GM18511 (cell line): ENCODE measurements around the gene AMMECR1L.
"Not testable (repeated sequence)": the region's sequence is repeated elsewhere in the genome, so short reads cannot be mapped to it uniquely, and the experiment has no call there.

ENCODE experiments used
- ATAC-seq: cut with Tn5 transposase; IDR thresholded peaks from one replicate; pipeline ENCODE4 v1.9.1; 2021; ENCODE audit warnings: mild to moderate bottlenecking, moderate library complexity; ENCODE audit not compliant: unreplicated experiment

Gene AMMECR1L

DNA sequence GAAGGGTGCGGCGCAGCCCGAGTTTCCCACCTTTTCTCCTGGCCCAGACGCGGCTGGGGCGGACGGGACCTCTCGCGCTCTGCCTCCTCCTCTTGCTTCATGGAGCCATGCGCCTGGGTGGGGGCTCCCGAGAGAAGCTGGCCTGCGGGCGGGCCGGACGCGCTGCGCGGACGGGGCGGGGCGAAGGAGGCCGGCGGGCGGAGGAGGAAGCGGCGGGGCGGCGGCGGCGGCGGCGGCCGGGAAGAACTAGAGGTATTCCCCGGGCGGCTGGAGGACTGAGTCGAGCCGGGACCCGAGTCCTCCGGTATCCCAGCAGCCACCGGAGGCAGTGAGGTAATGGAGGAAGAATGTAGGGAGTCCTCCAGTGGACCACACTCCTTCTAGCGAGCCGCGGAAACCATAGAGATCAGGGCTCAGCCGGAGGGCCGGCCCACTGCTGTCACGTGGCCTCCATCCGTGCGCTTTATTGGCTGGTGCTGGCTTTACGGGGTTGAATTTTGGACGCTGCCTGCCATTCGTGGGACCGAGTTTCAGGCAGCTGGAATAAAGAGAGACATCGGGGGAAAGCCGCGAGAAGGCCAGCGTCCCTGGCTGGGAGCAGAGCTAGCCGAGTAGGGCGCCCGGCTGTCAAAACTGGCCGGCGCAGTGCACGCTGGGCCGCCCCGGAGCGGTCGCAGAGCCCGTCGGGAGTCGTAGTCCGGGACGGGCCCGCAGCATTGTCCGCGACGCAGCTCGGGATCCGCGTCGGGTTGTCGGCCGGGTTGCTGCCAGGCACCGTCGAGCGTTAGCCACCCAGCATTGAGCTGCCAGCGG is at the start of gene AMMECR1L:
TSS of gene AMMECR1L (minus strand) at position 177 of the 813 bp plus-strand sequence. CDS start 11,722 bp downstream, outside the sequence.
- ATAC-seq, result peak; percentile 93

- no peak for ATAC-seq
Observed at GRCh38 chr2:127935337-127935736, 49.6 kb upstream of the AMMECR1L start.

DNA sequence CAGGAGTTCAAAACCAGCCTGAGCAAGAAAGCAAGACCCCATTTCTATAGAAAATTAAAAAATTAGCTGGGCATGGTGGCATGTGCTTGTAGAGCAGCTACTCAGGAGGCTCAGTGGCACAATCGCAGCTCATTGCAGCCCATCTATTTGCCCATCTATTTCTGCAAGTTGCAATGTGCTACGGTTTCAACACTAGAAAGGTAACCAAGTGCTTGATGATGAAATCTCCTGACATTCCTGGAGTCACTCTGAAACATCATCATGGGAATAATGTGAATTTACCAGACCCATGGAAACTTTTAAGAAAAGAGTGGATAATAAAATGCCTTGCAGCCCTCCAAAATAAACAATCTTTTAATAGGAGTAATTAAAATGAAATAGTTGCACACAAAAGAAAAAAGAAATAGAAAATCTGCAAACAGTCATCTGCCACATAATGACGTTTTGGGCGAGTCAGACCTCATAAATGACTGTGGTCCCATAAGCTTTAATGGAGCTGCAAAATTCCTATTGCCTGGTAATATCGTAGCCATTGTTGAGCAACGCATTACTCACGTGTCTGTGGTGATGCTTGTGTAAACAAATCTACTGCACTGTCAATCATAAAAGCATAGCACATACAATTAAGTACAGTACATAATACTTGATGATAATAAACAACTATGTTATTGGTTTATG is 46.6 kb upstream of the AMMECR1L start:
- no peak for ATAC-seq

DNA sequence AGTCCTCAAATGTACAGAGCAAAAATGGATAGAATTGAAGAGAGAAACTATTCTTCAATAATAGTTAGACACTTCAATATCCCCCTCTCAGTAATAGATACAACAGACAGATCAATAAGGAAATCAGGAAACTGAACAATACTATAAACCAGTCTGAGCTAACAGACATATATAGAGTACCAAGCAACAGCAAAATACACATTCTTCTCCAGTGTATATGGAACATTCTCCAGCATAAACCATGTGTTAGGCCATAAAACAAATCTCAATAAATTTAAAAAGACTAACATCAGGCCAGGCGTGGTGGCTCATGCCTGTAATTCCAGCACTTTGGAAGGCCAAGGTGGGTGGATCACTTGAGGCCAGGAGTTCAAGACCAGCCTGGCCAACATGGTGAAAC is 43.7 kb upstream of the AMMECR1L start:
- ATAC-seq, result no peak

- no peak for ATAC-seq
Observed at GRCh38 chr2:127927384-127927783, 41.6 kb upstream of the AMMECR1L start.

- ATAC-seq, result no peak
Observed at GRCh38 chr2:127917916-127918315, 32.2 kb upstream of the AMMECR1L start.

GRCh38 chr2:127913808-127914457 is 28.2 kb upstream of the AMMECR1L start:
- no peak for ATAC-seq

GRCh38 chr2:127911737-127912136 is 26.0 kb upstream of the AMMECR1L start:
- no peak for ATAC-seq

DNA sequence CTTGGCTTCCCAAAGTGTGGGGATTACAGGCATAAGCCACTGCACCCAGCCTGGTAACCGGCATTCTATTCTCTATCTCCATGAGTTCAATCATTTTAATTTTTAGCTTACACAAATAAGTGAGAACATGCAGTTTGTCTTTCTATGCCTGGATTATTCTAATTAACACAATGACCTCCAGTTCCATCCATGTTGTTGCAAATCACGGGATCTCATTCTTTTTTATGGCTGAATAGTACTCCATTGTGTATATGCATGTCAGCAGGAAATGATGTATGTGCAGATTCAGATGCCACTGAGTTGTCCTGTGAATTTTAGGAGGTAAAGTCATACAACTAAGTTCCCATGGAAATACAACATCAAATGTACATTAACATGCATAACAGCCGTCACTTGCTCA is 24.7 kb upstream of the AMMECR1L start:
- no peak for ATAC-seq

GRCh38 chr2:127909019-127909418 is 23.3 kb upstream of the AMMECR1L start:
- no peak for ATAC-seq

GRCh38 chr2:127907733-127908400 is 22.1 kb upstream of the AMMECR1L start:
- not testable (repeated sequence) for ATAC-seq

DNA sequence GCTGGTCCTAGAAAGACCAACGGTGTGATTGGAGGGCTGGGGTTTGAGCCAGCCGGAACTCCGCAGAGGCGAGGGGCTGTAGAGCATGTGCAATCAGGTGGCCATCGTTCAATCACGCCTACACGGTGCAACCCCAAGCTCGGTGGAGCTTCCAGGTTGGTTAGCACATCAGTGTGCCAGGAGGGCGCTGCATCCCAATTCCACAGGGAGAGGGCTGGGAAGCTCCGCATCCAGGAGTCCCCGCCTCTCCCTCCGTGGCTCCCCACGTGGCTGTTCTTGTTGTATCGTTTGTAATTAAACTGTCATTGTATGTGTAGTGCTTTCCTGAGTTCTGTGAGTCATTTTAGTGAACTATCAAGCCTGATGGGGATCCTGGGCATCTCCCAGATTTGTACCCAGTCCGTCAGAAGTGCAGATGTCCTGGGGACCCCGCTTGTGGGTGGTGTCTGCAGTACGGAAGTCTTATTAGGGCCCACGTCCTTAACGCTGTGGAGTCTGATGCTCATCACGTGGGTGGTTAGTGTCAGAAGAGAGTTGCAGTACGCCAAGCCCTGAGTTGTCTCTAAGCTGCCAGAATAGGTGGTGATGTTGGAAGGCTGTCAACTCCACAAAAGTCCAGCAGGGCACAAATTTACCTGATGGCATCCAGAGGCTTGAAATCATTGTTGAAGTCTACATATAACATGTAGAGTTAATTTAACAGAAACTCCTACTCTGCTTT is 20.6 kb upstream of the AMMECR1L start:
- ATAC-seq, result no peak

DNA sequence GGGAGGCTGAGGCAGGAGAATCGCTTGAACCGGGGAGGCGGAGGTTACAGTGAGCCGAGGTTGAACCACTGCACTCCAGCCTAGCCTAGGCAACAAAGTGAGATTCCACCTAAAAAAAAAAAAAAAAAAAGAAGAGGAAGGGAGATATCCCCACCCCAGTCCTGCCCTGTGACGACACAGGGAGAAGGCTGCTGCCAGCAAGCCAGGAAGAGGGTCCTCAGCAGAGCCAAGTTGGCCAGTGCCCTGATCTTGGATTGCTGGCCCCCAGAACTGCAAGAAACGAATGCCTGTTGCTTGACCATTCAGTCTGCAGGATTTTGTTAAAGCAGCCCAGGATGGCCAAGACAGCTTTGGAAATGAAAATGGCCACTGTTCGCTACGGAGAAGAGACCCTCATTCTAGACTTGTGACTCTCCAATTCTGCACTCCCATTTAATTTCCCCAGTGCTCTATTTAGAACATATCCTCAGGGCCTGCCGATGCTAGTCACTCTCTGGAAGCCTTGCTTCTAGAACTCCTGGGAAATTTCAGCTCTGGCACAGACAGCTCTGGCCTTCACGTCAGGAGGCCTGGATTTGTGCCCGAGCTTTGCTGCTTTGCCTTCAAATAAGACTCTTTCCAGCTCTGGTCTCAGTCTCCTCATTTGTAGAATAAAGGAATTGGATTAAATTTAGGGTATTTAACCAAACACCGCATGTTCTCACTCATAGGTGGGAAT is 15.7 kb upstream of the AMMECR1L start:
- ATAC-seq, result no peak

- ATAC-seq, result no peak
Observed at GRCh38 chr2:127897531-127898211, 11.9 kb upstream of the AMMECR1L start.

DNA sequence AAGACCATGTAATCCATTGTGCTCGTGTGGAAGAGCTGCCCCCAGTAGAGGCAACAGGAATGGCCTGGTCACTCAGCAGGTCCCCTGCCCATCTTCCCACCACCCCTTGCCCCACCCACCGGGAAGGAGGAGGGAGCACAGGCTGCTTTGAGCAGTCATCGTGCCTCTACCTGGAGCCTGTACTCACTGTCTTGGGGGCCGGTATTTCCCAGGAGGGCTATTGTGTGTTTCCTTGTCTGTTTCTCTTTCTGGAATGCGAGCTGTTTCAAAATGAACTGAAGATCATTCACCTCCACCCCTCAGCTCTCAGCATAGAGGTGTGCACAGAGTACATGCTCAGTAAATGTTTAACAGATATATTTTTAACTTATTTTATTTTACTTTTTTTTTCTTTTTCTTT is 7.7 kb upstream of the AMMECR1L start:
- no peak for ATAC-seq

GRCh38 chr2:127893033-127893432 is 7.3 kb upstream of the AMMECR1L start:
- no peak for ATAC-seq

DNA sequence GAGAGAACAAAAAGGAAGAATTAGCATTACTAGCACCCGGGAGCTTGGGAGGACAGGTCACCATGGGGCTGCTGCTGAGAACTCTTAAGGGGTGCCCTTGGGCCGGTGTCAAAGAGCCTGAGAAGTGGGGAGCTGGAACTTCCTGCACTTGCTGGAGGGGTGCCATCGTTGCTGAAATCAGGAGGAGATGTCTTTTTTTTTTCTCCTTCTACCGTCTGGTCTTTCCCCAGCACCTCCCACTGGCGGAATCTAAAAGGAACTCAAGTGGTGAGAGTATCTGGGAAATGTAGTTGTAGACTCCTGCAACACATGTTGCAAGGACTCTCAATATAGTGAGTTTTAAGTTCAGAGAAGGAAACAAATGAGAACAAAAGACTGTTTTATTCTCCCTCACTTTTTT is 6.1 kb upstream of the AMMECR1L start:
- ATAC-seq, result no peak

GRCh38 chr2:127890756-127891155 is 5.0 kb upstream of the AMMECR1L start:
- not testable (repeated sequence) for ATAC-seq

DNA sequence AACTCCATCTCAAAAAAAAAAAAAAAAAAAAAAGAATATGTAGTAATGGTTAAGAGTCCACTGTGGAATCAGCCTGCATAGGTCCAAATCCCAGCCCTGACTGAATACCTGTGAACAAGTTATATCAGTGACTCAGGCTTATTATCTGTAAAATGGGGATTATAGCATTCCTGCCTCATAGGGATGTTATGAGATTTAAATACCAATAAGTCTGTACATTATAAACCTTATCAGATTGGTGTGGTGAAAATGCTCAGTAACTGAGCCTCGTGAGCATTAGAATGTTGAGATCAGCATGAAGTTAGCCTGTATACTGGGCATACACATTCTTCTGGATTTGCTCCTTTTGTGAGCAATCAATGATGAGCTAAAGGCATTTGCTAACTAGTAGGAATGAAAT is 3.0 kb upstream of the AMMECR1L start:
- ATAC-seq, result no peak
